SU-DHL-6 (cell line): ENCODE measurements around the gene DOCK3.

Source experiments
- H2AFZ ChIP-seq: fragments of 200-600 bp; sonication (generic); 2 replicates; pipeline ENCODE4 v1.6.1; 2014; ENCODE audit warnings: low read depth, mild to moderate bottlenecking, moderate library complexity, mixed read lengths, antibody characterized with exemption, low read length; ENCODE audit not compliant: severe bottlenecking
- H3F3A ChIP-seq: fragments of 200-600 bp; shearing (Covaris generic); 2 replicates; pipeline ENCODE4 v1.6.0; 2016; ENCODE audit warnings: antibody characterized with exemption, mild to moderate bottlenecking; ENCODE audit not compliant: insufficient read depth
- H3K27ac ChIP-seq: fragments of 200-600 bp; sonication (generic); 2 replicates; pipeline ENCODE4 v1.5.1; 2016; ENCODE audit warnings: low read depth, mild to moderate bottlenecking, low read length, moderate library complexity, mixed read lengths
- H3K27me3 ChIP-seq: fragments of 200-600 bp; sonication (generic), shearing (Covaris generic); 2 replicates; pipeline ENCODE4 v1.6.0; 2014; ENCODE audit warnings: mild to moderate bottlenecking, low read length
- H3K36me3 ChIP-seq: fragments of 200-600 bp; sonication (generic); 2 replicates; pipeline ENCODE4 v1.6.1; 2014; ENCODE audit warnings: mild to moderate bottlenecking, low read length, mixed read lengths
- H3K4me2 ChIP-seq: fragments of 300-600, 200-600 bp; shearing (Covaris generic), sonication (generic); 2 replicates; pipeline ENCODE4 v1.6.0; 2014; ENCODE audit warnings: low read length, low read depth, mild to moderate bottlenecking; ENCODE audit not compliant: poor library complexity, severe bottlenecking
- H3K4me3 ChIP-seq: fragments of 200-600 bp; sonication (generic); 2 replicates; pipeline ENCODE4 v1.5.1; 2014; ENCODE audit warnings: antibody characterized with exemption, low read length, mild to moderate bottlenecking, mixed read lengths; ENCODE audit not compliant: insufficient read depth, poor library complexity, severe bottlenecking
- H3K79me2 ChIP-seq: fragments of 200-600 bp; sonication (generic); 2 replicates; pipeline ENCODE4 v1.6.1; 2014; ENCODE audit warnings: mild to moderate bottlenecking, low read length, moderate library complexity; ENCODE audit not compliant: insufficient read depth
- H3K9ac ChIP-seq: fragments of 200-600 bp; sonication (generic); 2 replicates; pipeline ENCODE4 v1.7.0; 2014; ENCODE audit warnings: mild to moderate bottlenecking, low read length
- H3K9me2 ChIP-seq: fragments of 200-600 bp; sonication (generic); replicated peaks from 2 replicates; pipeline ENCODE4 v1.6.1; 2014; ENCODE audit warnings: low read length; ENCODE audit not compliant: insufficient read depth
- H3K9me3 ChIP-seq: fragments of 200-600 bp; sonication (generic); 2 replicates; pipeline ENCODE4 v1.6.1; 2014; ENCODE audit warnings: low read length, mixed read lengths; ENCODE audit not compliant: insufficient read depth
- H4K20me1 ChIP-seq: fragments of 200-600 bp; sonication (generic); 2 replicates; pipeline ENCODE4 v1.6.1; 2014; ENCODE audit warnings: low read depth, mild to moderate bottlenecking, antibody characterized with exemption, low read length, moderate library complexity, mixed read lengths
- EZH2phosphoT487 ChIP-seq: fragments of 200-600 bp; sonication (generic), shearing (Covaris generic); conservative IDR thresholded peaks from 2 replicates; pipeline ENCODE4 v1.6.1; 2018; ENCODE audit warnings: mild to moderate bottlenecking, antibody characterized with exemption, low read length, moderate library complexity, mixed read lengths
- TF ChIP-seq, protein P1 (sequence below): fragments of 200-600 bp; sonication (generic); IDR thresholded peaks from one replicate; pipeline ENCODE4 v1.5.1; 2017; ENCODE audit warnings: antibody characterized with exemption, mild to moderate bottlenecking, low read length, moderate library complexity; ENCODE audit not compliant: insufficient read depth, poor library complexity, severe bottlenecking

The DOCK3 gene

GRCh38 chr3:51338632-51339031, 663.9 kb downstream of the DOCK3 start:
- Histone ChIP-seq H3K9me3 (no peaks in the 10 kb centered on the region), H3K4me3 (no peak overlapping the region), H3K9ac (no peak overlapping the region), H3K27me3 (no peaks in the 10 kb centered on the region), H3K27ac (no peak overlapping the region), H4K20me1 (no peaks in the 10 kb centered on the region), H3F3A (no peaks in the 10 kb centered on the region), H3K9me2 (no peaks in the 10 kb centered on the region), H3K79me2 (no peaks in the 10 kb centered on the region), H2AFZ (no peak overlapping the region), H3K36me3 (no peaks in the 10 kb centered on the region), H3K4me2 (no peak overlapping the region)
- TF ChIP-seq, protein P1, sequence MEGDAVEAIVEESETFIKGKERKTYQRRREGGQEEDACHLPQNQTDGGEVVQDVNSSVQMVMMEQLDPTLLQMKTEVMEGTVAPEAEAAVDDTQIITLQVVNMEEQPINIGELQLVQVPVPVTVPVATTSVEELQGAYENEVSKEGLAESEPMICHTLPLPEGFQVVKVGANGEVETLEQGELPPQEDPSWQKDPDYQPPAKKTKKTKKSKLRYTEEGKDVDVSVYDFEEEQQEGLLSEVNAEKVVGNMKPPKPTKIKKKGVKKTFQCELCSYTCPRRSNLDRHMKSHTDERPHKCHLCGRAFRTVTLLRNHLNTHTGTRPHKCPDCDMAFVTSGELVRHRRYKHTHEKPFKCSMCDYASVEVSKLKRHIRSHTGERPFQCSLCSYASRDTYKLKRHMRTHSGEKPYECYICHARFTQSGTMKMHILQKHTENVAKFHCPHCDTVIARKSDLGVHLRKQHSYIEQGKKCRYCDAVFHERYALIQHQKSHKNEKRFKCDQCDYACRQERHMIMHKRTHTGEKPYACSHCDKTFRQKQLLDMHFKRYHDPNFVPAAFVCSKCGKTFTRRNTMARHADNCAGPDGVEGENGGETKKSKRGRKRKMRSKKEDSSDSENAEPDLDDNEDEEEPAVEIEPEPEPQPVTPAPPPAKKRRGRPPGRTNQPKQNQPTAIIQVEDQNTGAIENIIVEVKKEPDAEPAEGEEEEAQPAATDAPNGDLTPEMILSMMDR: no peak

DNA sequence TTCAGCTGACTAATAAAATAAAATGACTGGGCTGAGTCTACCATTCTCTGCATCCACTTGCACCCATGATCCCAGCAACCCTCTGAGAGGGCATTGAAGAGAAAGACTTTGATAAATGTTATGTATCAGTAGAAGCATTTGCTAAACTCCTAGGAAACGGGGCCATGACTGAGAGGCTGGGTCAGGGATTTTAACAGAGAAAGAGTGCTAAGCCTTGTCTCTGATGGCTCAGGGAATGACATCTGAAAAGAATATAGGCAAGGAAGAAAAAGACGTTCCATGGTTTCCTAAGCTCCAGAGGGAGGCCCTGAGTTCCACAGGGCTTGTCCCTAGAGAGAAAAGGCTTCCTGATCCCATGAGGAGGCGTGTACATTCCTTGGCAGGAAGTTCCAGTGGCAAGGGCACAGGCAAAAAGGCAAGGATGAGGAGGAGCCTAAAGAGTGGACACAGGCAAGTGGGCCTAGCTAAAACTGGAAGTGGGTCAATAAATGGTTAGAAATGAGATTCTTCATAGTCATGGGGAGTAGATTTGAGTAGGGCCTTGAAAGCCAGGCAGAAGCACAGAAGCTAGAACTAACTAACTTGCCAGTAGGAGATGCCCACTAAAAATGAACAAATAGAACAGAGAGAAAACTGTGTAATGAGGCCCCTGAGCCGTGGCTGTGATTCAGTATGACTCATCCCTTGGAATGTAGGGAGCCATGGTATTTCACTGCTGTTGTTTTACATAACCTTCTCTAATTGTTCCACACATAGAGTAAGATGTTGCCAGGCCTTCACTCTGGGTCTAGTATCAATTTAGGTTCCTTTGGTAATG, 665.5 kb downstream of the DOCK3 start:
- Histone ChIP-seq H3F3A (no peaks in the 10 kb centered on the region), H3K36me3 (no peaks in the 10 kb centered on the region), H3K9ac (no peak overlapping the region), H3K4me3 (no peak overlapping the region), H4K20me1 (no peaks in the 10 kb centered on the region), H3K9me3 (no peaks in the 10 kb centered on the region), H3K4me2 (no peak overlapping the region), H3K27ac (no peak overlapping the region), H3K27me3 (no peaks in the 10 kb centered on the region), H3K9me2 (no peaks in the 10 kb centered on the region), H2AFZ (no peak overlapping the region), H3K79me2 (no peaks in the 10 kb centered on the region)
- TF ChIP-seq, protein P1: no peak
- no peak for TF ChIP-seq EZH2phosphoT487

- Histone ChIP-seq H4K20me1 (no peaks in the 10 kb centered on the region), H3K9me2 (no peaks in the 10 kb centered on the region), H3K9ac (no peak overlapping the region), H3F3A (no peaks in the 10 kb centered on the region), H2AFZ (no peak overlapping the region), H3K4me2 (no peak overlapping the region), H3K27me3 (no peaks in the 10 kb centered on the region), H3K4me3 (no peak overlapping the region), H3K79me2 (no peaks in the 10 kb centered on the region), H3K27ac (no peak overlapping the region), H3K36me3 (no peaks in the 10 kb centered on the region), H3K9me3 (no peaks in the 10 kb centered on the region)
- TF ChIP-seq EZH2phosphoT487: no peak
- TF ChIP-seq, protein P1: no peak
Measured at GRCh38 chr3:51340989-51341636, 666.4 kb downstream of the DOCK3 start.
